GM21381 (cell line): ENCODE data around the gene RNF207.

Source experiments
- ATAC-seq: cut with Tn5 transposase; IDR thresholded peaks from one replicate; pipeline ENCODE4 v1.9.1; 2021; ENCODE audit warnings: mild to moderate bottlenecking, moderate library complexity; ENCODE audit not compliant: unreplicated experiment

Gene RNF207

DNA sequence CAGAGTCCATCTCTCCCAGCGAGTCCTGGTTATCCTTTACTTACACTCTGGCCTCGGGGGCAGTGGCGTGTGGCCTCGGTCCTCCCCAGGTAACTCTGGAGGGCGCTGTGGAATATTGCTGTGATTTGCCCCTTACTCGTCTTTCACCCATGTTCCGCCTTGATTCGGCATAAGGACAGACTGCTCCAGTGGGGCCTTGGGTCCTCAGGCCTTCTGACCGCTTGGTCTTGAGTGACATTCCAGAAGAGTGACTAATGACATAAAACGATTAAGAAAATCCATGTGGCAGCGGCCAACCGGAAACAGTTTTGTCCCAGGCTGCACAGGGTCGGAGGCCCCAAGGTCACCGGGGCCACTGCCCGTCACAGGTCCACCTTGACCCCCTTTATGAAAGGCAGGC is 18.8 kb downstream of the RNF207 start:
- no peak for ATAC-seq

DNA sequence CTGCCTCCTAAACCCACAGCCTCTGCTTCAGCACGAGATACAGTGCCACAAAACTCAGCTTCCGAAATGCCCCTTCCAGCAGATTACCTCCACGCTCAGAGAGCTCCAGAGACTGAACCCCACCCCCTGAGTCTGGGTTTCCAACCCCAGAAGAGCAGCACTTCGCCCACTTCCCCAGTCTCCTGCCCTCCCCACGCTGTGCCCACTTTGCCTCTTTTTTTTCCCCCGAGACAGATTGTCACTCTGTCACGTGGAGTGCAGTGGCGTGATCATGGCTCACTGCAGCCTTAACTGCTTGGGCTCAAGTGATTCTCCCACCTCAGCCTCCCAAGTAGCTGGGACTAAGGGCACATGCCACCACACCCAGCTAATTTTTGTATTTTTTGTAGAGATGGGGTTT is 19.7 kb downstream of the RNF207 start:
- ATAC-seq: no peak

DNA sequence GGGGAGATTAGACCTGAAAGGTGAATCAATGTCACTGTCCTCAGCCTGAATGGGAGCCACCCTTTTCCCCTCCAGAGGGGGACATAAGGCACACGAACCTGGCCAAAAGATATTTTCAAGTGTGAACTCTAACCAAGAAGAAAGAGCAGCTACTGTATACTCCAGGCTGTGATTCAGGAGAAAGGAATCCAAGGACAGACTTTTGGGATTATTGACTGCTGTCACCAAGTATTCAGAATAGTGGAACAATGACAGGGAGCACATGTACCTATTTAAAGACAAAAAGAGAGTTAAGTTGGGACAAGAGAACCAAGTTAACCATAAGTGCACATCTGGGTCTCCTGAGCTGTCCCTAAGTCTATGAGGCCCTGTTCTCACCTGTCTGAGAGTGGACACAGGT is 27.5 kb downstream of the RNF207 start:
- no peak for ATAC-seq

DNA sequence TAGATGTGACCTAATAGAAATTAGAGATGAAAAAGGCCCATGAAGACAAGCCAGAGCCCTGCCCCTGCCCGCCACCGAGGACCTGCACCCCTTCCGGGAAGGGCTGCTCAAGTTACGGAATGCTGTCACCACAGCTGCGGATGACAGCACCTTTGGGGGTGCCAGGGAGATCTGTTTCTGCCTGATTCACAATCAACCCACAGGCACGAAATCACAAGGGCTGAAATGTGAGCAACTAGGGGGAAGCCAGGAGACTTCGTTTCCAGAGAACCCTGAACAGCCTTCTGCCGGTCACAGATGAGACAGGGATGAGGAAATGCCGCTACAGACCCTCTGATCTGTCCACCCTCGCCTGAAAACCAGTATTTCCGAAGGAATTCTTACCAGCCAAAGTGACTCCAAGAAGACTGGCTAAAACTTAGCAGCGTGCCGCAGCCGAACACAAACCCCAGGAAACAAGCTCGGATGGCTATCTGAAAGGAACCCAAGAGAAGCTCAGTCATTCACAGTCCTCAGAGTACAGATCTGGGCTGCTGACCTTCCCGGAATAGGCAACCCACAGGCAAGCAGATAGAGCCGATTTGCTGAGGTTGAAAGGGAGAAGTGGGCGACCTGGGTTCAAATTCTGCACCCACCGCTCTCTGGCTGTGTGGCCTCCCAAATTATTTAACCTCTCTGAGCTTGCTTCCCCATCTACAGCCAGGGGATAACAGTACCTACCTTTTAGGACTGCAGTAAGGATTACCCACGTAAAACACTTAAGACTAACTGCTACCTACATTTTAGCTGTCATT is 28.8 kb downstream of the RNF207 start:
- no peak for ATAC-seq

DNA sequence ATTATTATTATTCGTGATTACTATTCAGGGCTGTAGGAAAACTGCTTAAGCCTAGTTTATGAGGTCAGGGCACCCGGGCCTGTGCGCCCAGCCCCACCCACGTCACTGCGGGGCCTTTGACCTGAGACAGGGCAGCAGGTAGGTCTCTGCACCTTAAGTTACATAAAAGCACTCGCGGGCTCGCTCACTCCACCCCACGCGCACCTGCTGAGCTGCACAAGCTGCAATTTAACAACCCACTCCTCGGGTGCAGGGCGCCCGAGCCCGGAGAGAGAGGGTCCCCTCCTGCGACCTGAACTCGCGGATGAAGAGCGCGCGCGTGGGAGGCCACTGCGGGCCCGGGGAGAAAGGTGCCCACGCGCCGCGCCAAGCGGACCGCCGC is 29.4 kb downstream of the RNF207 start:
- peak; percentile 16 for ATAC-seq

DNA sequence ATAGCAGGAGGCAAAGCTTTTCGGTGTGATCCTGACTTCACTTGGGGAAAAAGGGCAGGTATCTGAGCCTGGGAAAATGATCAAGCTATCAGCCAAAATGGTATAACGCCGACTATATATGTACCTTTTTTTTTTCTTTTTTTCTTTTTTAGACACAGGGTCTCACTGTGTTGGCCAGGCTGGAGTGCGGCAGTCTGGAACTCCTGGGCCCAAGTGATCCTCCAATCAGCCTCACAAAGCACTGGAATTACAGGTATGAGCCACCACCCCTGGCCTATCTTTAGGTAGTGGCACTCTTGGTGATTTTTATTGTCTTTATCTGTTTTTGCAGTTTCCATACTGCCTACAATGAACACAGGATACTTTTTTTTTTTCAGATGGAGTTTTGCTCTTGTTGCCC is 31.2 kb downstream of the RNF207 start:
- ATAC-seq: no peak

DNA sequence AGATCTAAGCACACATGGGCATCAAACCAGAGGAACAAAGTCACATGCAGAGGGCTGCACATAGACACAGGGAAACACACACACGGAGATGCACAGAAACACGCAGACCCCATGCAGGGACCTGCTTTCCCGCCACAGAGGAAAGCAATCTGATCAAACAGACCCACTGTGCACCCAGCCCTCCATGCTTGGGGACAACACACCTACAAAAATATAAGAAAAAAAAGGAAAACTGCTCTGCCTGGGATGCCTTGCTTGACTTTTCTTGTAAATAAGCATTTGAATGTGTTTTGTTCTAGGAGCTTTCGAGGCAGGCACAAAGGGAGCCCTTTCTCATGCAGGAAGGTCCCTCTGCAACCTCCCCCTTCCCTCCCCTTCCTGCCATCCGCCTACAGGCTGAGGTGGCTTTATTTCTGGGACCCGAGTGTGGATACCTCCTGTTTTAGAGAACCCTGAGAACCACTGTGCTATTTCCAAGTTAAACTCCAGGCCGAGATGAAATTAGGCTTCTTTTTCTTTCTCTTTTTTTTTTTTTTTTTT is 33.4 kb downstream of the RNF207 start:
- ATAC-seq: no peak

DNA sequence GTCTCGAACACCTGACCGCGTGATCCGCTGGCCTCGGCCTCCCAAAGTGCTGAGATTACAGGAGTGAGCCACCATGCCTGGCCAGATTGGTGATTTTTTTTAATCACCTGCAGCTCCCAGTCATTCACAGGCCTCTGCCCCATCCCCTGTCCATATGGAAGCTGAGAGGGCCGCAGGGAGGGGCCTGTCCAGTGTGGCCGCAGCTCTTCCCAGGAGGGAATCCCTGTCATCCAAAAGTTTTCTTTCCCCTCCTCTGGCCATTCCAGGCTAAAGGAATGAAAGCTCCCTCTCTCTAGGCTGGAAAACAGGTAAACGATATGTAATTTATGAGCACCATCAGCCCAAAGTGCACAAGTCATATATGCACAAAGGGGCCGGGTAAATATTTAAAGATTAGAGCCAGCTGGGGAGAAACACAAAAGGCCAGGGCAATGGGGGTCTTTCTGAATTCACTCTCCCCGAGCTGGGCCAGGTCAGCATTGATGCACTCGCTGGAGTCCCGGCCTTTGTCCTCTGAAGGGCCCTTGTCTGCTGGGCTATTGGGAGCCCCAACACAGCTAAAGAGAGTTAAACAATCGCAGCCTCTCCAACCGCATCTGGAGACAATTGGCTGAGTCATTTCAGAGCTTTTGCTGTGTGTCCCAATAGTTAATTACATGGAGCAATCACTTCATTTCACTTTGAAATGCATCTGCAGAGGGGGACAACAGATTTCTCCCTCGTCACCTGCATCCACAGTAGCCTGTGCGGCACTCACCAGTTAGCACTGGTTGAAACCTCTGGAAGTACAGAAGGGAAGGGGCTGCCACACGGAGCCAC is 34.2 kb downstream of the RNF207 start:
- no peak for ATAC-seq

DNA sequence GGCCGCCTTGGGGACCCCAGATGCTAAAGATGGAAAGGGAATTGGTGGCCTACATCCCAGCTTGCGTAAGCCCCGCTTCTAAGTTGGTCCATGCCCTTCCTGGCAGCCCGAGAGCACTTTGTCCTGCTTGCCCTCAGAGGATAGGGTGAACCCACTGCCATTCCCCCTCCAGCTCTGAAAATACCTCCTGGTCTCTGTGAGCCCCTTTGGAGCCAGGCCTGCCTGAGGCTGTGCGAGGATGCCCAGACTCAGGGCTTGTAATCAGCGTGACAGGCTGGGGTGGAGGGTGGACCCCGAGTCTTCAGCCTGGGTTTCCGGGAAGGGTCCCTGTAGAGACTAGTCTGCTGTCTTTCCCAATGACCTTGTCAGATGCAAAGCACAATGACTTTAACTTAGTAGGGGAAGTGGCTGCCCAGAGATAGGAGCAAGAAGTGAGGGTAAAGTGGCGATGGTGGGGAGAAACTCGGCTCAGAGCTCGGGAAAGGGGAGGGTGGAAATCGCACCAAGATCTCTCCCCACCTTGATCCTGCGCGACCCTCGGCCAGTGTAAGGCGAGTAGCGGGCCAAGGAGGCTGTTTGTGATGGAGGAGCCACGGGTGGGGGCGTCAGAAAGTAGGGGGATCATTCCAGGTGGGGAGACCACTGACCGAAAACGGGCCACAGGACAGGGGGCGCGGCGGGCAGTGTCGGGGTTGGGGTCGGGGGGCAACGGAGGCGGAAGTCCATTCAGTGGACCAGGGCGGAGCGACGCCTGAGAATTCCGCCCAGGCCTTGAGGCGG is 35.4 kb downstream of the RNF207 start:
- no peak for ATAC-seq

DNA sequence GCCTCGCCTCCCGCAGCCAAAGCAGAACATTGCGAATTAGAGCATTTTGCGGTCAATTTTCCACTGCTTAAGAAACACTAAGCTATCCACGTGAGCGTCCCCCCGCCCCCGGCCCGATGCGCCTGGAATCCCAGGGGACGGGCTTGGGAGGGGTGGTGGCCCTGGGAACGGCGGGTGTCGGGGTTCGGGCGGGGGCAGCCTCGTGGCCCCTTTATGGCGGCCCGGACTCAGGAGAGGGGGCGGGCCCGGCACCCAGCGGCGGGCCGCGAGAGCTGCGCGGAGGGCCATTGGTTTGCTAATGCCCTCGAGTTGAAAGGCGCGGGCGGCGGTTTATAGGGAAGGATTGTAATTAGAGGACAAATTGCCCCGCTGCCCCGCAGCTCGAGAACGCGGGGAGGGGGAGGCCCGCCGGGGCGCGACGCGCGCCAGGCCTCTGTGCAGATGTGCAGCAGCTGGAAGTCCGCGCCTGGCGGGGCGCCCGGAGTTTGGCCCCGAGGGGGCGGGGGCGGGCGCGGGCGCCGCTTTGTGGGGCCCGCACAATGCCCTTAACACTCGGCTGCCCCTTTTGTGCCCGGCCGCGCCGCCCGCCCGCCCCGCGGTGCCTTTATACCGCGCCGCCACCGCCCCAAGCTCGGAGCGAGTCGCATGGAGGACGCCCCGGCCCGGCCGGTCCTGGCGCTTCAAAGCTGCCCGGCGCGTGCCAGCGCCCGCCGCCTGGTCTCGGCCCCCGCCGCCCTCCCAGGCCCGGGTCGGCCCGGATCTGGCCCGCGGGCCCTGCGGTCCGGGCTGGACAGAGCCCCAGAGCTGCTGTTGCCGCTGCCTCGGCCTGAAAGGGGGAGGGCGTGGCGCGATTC is 36.2 kb downstream of the RNF207 start:
- ATAC-seq: no peak

DNA sequence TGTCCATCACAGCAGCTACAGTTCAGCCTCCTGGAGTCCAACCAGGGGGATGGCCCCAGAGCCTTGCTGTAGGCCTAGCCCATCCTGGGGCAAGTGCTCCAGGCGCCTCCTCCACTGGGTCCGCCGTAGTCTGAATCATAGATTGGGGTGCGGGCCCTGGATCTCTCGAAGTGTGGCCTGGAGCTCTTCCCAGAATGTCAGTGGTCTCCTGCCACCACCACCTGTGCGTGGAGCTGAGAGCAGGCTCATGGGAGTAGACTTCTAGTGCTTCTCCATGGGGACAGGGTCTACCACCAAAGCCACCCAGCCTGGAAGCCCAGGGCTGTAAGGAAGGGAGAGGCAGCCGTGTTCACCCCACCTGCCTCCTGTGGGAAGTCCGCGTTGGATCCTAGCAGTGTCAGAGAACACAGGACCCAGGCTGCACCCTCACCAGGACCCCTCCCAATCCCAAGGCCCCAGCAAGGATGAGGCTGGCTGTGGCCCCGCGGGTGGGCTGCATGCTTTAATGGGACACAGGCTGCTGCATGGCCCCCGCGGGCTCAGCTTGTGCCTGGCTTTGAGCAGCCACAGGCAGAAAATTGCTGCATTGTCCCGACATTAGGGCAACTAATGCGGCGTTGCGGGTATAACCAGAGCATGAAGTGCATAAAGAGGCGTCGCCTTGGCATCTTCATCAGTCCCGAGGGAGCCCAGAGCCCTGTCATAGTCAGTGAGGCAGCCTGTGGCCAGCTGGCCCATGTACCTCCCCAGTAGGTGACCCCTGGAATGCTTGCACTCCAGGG is 37.3 kb downstream of the RNF207 start:
- no peak for ATAC-seq

DNA sequence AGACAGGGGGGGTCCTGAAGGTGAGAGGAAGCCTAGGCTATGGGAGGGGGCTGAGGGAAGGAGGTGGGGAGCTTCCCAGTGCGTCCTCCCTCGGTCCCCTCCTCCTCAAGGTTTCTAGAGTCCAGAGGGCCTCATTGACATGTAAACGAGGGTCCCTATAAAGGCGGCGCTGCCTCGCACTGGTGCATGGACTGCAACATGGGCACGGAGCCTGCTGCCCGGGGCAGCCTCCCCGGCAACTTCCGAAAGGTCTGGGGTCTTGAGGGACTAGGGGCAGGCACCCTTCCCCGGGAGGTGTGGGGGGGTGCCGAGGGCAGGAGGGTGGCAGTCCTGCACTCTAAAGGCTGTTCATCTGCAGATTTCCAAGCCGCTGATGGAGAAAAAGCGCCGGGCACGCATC is 38.1 kb downstream of the RNF207 start, which contains the start of gene HES3:
TSS of gene HES3 (plus strand) at position 187 of the 400 bp plus-strand sequence. CDS start at position 374, 187 bp downstream.
- ATAC-seq: no peak

DNA sequence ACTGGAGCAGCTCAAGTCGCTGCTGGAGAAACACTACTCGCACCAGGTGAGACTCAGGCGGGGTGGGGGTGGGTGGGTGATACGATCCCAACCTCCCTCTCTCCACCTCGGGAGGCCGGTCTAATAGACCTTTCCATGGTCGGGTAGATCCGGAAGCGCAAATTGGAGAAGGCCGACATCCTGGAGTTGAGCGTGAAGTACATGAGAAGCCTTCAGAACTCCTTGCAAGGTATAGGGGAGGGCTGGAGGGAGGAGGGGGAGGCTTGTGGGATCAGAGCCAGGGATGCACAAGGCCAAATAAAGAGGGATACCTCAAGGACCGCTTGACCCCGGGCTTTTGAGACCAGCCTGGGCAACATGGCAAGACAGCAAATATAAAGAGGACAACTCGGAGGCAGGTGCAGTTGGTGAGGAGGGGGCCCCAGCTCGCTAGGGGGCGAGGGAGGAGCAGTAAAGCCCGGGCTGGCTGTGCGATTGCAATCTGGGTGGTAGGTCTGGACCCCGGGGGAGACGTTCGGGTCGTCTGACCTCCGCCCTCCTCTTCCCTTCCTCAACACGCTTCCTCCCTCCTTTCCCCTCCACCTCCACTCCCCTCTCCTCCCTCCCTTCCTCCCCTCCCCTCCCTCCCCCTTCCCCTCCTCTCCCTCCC is 38.6 kb downstream of the RNF207 start:
- ATAC-seq: no peak

DNA sequence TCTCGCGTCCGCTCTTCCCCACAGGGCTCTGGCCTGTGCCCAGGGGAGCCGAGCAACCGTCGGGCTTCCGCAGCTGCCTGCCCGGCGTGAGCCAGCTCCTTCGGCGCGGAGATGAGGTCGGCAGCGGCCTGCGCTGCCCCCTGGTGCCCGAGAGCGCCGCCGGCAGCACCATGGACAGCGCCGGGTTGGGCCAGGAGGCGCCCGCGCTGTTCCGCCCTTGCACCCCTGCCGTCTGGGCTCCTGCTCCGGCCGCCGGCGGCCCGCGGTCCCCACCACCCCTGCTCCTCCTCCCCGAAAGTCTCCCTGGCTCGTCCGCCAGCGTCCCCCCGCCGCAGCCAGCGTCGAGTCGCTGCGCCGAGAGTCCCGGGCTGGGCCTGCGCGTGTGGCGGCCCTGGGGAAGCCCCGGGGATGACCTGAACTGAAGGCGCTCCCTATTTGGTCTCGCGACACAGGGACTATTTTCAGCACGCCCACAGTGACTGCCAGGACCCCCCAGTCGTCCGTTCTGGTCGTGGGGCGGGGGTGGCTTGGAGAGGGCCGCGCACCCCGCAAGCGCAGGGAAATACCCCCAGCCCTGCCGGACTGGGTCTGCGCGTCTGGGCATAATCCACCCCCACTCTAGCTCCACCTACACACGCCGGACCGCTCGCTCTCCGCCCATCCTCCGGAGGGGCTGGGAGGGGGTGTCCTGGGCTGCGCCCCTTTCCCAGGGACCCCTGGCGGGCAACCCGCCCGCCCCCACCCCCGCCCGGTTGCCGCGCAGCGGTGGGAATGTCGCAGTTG is 39.4 kb downstream of the RNF207 start:
- ATAC-seq: peak; percentile 59

DNA sequence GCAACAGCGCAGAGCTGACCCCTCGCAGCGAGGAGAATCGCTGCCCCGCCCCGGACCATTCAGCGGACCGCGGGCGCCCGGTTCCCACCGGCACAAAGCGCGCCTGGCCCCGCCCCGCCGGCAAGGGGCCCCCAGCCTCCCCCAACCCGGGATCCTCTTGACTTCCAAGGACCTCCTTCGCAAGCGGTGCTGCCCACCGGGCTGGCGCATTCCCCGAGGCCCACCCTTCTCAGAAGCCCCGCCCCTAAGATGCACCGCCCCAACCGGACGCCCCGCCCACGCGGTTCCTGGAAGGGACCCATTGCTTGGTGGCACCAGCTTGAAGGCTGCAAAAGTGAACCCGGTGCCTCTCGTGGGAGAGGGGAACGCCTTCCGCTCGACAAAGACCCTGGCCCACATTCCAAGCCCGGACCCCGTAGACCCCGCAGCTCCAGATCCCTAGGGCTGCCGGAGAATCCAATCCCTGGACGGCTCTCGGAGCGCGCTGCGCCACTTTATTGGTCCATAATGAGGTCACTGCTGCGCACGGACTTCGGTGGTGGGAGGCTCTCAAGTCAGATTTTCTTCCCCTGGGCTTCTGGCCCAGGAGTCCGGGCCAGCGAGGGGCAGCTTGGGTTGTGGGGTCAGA is 40.1 kb downstream of the RNF207 start:
- ATAC-seq: no peak

DNA sequence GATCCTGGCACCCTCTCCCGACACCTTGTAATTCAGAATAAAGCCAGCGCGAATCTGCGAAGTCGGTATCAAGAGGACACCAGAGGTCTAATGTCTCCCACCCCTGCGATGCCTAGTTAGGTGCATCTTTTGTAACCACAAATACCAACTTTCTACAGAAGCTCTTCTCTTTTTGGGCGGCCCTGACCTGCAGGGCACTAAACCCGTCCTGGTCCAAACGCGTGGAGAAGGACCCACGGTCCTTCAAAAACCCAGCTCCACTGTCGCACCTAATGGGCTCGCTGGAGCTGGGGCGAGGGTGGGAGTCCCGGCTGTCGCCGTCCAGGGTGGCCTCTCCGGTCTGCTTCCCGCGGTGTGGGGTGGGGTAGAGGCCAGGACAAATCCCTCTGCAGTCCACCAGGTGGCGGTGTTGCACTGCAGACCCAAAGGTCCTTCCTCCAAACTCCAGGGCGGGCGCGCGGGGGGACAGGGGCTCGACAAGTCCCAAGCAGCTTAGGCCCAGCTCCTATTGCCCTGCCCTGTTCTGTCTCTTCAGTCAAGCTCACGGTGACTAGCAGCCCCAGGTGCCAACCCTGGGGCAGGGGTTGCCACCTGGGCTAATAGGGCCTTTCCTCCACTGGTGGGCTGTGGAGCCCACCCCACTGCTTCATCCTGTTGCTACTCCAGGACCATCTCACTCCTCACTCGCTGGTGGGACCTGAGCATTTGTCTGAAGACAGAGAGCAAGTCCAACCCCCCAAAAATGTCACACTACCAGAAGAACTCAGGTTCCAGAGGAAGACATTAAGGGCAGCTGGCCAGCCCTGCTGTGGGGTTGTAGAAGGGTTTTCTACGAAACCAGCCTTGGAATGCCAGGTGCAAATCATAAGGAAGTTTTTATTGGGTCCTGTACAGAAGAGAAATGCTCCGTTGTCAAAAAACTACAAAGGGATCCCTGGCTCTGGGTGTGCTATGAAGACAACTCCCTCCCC is 40.9 kb downstream of the RNF207 start:
- peak; percentile 46 for ATAC-seq

DNA sequence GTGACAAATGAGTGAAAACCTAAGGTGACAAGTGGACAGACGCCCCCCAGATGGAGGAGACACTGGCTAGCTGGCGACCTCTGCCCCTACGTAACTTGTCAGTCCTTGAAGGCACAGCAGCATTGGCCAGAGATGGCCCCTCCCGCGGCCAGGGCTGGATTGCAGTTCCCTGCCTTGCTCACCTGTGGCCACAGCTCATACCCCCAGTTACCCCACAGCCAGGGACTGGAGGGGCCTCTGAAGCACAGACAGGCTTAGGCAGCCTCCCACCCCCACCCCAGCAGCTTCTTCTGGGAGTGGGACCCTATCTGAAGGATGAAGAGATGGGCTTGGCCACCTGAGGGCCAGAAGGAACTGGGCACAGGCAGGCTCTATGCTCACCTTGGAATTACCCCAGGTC is 41.7 kb downstream of the RNF207 start:
- no peak for ATAC-seq
